ENCODE measurements around the gene NUP214. TPM values are rescaled to one million over a fixed set of nuclear protein-coding genes. Genes with fewer than 3 reads are reported as not detected.
"Not testable (repeated sequence)": the region's sequence is repeated elsewhere in the genome, so short reads cannot be mapped to it uniquely, and the experiment has no call there.

The NUP214 gene
- total RNA-seq, 1 donor from 2014 or later, result 16.4 TPM

DNA sequence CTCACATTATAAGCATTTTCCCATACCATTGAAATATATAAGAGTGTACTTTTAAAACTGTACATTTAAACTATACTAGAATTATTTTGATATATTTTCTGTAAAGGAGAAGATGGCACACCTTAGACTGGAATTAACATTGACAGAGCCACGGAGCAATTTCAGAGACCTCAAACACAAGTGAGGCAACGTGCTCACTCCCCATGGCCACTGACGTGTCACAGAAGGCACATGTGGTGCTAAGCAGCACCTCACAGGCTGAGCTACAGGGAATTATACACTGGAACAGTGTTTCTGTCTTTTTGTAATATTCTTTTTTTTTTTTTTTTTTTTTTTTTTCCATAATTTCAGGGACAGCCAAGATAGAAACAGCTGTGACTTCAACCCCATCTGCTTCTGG, 66.5 kb downstream of the NUP214 start:
- no peak for DNase-seq (ENCODE audit: low read depth)

DNA sequence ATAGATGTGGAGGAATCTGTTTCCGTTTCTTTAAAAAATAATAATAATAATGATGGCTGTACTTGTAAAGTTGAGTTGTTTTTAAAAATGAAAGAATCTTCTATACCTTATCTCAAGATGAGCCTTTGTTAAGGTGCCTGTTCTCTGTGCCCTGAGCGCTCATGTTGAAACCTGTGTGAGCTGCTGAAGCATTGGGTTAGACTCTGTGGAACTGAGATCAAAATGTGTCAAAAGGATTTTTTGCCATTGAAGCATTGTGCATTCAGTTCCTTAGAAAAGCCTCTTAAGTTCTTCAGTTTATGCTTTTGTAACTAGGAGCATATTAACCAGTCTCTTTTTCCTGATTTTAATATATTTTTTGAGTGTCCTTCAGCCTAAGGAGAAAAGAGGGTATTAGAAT, 67.7 kb downstream of the NUP214 start:
- DNase-seq (ENCODE audit: low read depth), result no peak

DNA sequence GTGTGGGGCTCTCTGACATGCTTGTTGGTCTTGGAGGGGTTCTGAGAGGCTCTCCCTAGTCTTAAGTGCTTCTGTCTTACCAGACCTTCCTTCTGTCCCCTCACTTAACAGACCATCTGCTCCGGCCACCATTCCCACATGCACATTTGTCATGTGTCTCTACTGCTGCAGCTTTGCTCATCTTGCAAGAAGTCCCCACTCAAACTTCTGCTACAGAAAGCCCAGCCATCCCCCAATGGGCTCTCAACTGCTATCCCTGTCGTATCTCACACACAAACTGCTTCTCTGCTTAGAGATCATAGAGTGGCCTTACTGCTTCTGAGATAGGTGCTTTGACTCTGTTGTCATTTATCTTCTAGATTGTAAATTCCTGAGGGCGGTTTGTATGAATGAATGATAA, 69.4 kb downstream of the NUP214 start:
- DNase-seq (ENCODE audit: low read depth), result peak; percentile 25

DNA sequence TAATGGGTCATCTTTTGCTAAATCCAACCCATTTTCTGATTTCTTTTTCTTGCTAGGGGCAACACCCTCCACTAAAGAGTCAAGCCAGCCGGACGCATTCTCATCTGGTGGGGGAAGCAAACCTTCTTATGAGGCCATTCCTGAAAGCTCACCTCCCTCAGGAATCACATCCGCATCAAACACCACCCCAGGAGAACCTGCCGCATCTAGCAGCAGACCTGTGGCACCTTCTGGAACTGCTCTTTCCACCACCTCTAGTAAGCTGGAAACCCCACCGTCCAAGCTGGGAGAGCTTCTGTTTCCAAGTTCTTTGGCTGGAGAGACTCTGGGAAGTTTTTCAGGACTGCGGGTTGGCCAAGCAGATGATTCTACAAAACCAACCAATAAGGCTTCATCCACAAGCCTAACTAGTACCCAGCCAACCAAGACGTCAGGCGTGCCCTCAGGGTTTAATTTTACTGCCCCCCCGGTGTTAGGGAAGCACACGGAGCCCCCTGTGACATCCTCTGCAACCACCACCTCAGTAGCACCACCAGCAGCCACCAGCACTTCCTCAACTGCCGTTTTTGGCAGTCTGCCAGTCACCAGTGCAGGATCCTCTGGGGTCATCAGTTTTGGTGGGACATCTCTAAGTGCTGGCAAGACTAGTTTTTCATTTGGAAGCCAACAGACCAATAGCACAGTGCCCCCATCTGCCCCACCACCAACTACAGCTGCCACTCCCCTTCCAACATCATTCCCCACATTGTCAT, 72.0 kb downstream of the NUP214 start:
- no peak for DNase-seq (ENCODE audit: low read depth)

DNA sequence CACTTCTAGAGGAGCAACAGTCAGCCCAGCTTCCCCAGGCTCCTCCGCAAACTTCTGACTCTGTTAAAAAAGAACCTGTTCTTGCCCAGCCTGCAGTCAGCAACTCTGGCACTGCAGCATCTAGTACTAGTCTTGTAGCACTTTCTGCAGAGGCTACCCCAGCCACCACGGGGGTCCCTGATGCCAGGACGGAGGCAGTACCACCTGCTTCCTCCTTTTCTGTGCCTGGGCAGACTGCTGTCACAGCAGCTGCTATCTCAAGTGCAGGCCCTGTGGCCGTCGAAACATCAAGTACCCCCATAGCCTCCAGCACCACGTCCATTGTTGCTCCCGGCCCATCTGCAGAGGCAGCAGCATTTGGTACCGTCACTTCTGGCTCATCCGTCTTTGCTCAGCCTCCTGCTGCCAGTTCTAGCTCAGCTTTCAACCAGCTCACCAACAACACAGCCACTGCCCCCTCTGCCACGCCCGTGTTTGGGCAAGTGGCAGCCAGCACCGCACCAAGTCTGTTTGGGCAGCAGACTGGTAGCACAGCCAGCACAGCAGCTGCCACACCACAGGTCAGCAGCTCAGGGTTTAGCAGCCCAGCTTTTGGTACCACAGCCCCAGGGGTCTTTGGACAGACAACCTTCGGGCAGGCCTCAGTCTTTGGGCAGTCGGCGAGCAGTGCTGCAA, 72.8 kb downstream of the NUP214 start:
- peak; percentile 72 for DNase-seq (ENCODE audit: low read depth)

DNA sequence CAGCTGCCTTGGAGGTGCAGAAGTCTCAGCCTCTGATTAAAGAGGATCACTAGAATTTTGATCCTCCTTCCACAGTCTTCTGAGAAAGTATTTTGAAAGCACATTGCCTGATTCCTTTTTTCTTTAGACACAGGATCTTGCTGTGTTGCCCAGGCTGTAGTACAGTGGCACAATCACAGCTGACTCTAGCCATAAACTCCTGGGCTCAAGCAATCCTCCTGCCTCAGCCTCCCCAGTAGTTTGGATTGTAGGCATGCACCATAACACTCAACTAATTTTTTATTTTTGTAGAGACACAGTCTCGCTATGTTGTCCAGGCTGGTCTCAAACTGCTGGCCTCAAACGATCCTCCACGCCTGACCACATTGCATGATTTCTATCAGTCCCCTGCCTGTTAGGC, 76.5 kb downstream of the NUP214 start:
- no peak for DNase-seq (ENCODE audit: low read depth)

DNA sequence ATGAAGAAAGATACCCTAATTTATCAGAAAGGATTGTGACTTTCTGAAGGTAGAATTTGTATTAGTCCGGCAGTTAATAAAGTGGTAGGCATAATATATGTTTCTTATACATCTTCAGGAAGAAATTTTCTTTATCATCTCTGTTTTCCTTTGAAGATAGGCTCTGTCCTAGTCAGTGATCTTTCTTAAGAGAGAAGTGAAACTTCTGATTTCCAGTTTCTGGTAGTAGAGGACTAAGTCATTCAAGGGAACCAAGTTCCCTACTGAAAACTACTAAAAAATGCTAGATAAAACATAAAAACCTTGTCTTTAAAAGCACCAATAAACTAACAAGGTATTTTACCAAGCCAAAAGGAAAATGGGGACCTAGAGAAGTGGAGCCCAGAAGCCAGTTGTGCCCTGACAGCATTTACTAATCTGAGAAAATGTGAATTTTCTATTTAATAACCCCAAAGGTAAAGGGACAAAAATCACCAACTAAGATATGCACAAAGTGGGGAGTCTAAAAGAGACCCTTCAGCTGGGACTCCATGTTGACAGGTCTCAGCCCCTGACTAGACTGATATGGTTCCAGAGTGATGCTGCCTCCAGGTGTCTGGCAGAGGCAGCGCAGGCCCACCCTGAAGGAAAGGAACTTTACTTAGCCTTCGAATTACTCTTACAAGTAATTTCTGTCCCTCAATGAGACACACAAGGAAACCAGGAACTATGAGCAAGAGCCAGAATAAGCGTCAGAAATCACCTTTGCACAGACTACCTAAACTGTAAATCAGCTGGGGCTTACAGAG, 78.2 kb downstream of the NUP214 start:
- no peak for DNase-seq (ENCODE audit: low read depth)

DNA sequence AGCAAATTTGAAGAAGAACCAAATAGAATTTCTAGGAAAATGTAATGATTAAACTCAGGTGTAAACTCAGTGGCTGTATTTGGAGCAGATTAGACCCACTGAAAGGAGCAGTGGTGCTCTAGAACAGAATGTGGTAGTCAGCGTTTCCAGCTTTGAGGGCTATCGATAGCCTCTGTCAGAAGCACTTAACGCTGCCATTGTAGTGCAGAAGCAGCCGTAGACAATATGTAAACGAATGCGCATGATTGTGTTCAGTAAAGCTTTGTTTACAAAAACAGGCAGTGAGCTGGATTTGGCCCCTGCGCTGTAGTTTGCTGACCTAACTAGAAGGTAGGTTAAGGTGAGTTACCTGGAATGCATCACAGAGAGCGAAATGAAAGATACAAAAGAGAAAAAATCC, 78.9 kb downstream of the NUP214 start:
- no peak for DNase-seq (ENCODE audit: low read depth)

DNA sequence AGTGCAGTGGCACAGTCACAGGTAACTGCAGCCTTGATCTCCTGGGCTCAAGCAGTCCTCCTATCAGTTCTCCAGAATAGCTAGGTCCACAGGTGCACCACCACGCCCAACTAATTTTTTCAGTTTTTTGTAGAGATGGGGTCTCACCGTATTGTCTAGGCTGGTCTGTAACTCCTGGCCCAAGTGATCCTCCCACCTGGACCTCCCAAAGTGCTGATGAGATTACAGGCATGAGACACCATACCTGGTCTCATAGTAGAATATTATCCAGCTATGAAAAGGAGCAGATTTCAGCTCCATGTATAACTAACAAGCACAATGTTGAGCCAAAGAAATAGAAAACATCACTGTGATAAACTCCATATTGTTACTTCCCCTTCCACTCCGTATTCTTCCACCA, 81.1 kb downstream of the NUP214 start:
- DNase-seq (ENCODE audit: low read depth), result no peak

DNA sequence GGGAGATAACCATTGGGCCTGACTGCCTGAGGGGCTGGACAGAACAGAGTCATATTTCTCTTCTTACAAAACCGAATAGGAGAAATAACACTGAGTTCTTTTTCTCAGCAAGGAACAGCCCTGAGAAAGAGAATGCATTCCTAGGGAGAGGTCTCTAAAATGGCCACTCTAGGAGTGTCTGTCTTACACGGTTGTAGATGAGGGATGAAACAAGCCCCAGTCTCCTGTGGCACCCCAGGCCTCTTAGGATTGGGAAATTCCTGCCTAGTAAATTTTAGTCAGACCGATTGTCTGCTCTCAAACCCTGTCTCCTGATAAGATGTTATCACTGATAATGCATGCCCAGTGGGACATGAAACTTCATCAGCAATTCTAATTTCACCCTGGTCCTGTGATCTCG, 86.5 kb downstream of the NUP214 start:
- not testable (repeated sequence) for DNase-seq (ENCODE audit: low read depth)

DNA sequence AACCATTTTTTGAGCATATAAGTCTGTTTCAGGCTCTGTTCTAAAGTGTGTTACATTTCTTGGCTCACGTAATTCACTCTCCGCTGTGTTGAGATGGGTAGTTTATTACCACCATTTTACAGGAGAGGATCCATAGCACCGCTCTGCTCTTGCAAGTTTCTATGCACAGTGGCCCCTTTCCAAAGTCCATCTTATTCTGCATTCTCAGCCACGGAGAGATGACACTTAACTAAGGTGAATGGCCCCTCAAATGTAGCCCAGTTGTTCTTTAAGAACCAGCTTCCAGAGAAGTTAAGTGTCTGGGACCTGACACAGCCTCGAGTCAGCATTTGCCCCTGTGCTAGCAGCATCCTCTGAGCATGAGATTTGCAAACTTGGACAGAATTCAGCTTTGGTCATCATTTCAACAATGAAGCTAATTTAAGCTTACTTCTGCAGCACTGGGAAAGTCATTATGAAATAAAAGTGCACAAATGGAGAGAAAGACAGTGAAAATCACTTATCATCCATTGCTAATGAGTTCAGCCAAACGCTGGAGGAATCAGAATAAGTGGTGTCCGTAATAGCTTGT, 89.0 kb downstream of the NUP214 start:
- DNase-seq (ENCODE audit: low read depth), result no peak

DNA sequence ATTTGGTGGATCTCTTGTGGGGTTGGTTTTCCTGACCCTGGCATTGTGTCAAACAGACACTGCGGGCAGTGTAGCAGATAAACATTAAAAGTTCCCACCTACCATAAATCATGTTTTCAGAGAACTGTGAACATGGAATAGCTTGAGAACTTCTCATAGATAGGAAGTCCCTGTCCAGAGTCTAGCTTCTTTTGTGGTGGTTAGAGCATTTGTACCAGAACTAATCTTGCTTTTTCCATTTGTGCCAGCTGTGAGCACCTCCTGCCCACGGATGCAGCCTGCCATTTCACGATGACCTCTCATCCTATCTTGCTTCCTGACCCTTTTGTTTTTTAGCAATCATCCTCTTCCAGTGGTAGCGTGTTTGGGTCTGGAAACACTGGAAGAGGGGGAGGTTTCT, 89.5 kb downstream of the NUP214 start:
- DNase-seq (ENCODE audit: low read depth), result no peak

DNA sequence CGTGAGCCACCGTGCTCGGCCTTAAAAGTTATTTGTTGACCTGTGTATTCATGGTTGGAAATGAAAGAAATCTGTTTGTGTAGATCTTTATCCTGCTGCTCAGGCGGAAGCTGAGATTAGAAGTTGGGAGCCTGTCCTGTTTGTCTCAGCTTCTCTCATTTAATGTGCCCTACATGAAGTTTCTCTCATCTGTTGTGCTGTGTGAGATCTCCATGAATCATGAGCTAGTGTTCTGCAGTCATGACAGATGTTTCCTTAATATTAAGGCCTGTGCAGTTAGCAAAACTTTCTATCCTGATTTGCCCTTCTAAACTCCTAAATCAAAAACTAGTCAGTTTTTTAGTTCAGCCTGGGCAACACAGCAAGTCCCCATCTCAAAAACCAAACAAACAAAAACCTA, 91.4 kb downstream of the NUP214 start:
- DNase-seq (ENCODE audit: low read depth), result no peak

DNA sequence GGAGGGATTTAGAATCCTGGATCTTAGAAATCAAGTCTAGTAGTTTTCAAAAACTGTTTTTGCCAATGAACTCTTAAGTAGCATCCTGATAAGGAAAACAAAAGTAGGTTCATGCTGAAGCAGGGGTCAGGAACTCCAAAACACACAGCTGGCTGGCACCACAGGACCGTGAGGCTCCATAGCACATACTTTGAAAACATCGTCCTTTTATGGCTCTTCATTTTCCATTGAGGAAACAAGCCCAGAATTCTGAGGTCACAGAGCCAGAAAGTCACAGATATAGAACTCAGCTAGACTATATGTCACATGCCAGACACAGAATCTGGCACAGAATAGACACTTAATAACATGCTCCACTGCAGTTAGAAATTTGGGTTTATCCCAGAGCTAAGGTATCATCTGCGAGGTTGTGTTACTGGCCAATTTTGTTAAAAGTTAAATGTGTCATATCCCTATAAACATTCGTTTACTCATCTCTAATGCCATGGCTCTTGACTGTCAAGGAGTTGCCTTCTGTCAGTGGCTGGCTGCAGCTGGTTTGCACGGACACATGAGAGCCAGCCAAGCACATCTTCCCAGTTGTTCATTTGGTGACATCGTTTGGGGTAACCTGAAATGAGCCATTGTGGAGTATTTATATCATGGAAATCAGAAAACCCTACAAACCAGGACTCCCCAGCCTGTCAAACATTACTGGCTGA, 92.1 kb downstream of the NUP214 start:
- DNase-seq (ENCODE audit: low read depth), result peak; percentile 35

DNA sequence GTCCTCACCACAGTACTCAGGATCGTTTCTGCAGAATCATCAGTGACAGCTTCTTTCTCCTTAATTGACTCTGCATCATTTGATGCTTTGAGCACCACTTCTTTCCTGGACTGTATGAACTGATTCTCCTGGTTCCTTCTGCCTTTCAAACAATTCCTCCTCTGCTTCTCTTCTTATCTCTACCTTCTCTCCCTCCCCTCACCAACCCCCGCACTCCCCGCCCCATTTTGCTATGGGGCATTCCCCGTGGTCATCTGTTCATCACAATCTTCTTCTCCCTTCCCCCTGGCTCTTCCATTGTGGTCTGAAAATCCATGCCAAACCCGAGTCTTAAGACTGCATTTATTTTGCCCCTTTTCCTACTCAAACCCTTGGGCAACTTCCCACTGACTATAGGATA, 93.0 kb downstream of the NUP214 start:
- no peak for DNase-seq (ENCODE audit: low read depth)

DNA sequence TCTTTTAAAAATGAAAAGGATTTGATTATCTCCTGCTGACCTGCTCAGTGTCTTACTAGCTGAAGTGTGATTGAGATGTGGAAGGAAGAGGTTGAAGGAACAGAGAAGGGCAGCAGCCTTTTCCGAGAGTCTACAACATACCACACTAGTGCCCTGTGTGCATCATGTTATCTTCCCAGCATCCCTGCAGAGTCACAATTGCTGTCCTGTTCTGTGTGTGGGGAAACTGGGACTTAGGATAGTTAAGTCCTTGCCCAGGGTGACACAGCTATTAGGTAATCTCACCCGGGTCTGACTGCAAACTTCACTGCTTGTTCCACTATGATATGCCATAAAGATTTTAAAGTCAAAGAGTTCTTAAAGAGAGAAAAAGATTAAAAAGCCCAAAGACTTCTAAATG, 95.1 kb downstream of the NUP214 start:
- no peak for DNase-seq (ENCODE audit: low read depth)

DNA sequence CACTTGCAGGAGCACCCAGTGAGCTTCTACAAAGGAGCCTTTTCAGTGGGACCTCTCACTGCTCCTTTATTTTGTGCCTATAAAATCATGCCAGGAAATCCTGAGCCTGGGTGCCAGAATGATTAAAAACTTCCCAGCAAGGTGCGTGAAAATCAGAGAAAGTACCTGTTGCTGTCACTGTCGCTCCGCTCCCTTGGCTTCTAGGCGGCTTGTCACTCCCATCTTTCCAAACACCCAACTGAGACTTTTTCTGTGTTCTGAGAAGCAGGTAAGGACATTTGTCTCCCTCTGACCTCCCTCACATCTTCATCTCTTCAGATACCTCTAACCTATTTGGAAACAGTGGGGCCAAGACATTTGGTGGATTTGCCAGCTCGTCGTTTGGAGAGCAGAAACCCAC, 97.1 kb downstream of the NUP214 start:
- no peak for DNase-seq (ENCODE audit: low read depth)

DNA sequence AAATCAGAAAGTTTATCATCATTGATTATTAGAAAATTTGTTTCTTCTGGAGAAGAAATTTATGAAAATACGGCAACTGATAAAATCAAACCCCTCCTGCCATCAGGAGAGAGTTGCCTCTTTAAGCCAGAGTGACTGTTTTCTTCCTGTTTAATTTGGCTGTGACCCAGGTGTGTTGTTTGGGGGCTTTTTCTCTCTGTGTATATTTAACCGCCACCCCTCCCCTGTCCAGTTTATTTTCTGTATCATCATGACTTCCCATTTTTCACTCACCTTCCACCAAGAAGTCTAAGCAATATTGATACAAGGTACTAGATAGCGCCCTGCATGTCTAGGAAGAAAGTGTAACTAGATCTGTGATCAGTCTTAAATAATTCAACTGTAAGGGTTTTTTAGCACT, 100.8 kb downstream of the NUP214 start:
- DNase-seq (ENCODE audit: low read depth), result no peak

DNA sequence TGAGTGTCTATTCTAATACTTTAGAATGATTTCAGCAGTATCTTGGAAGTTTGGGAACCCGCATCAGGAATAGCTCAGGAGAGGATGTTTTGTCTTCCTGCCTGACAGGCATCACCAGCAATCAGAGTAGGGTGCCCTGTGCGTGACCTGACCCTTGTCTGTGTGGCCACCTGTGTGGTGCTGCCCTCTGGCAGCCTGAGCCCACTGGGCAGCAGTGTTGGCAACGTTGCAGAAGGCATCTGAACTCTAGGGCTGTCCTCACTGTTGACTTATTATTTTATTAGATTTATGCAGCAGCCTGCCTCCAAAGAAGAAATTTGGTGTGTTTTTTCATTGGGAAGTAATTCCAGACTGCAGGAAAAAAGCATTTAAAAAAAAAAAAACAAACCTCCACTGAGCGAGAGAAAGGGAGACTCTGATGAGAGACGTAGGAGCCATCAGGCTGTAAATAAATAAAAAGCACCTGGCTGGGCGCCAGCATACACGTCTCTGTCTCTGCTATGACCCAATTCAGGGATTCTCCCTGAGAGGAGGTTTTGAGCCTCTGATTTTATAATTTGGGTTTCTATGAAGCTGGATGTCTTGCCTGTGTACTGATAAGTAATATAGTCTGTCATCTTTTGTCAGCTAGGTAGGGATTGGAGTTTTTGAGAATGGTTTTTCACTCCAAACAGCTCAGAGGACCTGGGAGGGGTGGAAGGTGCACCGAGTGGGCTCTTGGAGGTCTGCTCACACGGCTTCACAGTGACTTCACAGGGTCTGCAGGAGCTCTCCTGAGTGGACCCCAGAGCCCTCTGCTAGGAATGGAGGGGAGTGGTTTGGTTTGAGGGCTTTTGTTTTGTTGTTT, 101.9 kb downstream of the NUP214 start:
- DNase-seq (ENCODE audit: low read depth), result no peak

DNA sequence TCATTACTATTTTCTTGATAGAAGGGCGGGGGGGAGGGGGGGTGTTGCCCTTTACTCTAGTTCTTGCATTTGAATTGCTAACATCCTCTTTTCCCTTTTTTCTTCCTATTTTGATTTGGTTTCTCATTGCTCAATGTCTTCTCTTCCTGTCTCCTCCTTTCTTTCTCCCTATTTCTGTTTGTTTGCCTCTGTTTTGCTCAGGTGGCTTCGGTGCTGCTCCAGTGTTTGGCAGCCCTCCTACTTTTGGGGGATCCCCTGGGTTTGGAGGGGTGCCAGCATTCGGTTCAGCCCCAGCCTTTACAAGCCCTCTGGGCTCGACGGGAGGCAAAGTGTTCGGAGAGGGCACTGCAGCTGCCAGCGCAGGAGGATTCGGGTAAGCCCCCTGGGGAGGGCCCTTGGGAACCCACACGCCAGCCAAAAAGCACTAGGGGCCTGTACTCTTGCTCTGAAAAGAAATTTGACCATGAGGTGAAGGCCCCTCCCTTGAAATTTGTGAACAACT, 102.6 kb downstream of the NUP214 start:
- no peak for DNase-seq (ENCODE audit: low read depth)
